KBM-7 (cell line): ENCODE measurements around the gene FAM180B.
"Not testable (repeated sequence)": the region's sequence is repeated elsewhere in the genome, so short reads cannot be mapped to it uniquely, and the experiment has no call there.

Experiments used
- DNase-seq: peaks from one replicate; pipeline ENCODE4 v3.0.0-alpha.2; 2015
- in situ Hi-C: fragments of 300-500 bp; cut with MboI; formaldehyde crosslinking; loops from 2 replicates; pipeline ENCODE4 v1.14.3; 2020; ENCODE audit warnings: low sequenced_read_pairs, low pct_unique_long_range_greater_than_20kb, mixed read lengths

FAM180B gene

GRCh38 chr11:47586098-47586855 is at the start of gene FAM180B:
FAM180B (plus strand) TSS chr11:47586678; CDS start chr11:47586769, 91 bp downstream.
- in situ Hi-C loops = no loop called here
- DNase-seq = no peak

- DNase-seq = no peak
- in situ Hi-C loops = no loop called here
These were observed 49.6 kb upstream of the FAM180B start for GRCh38 chr11:47536915-47537314.

GRCh38 chr11:47538741-47539565 is 47.5 kb upstream of the FAM180B start:
- in situ Hi-C loops = no loop called here
- no peak for DNase-seq

- in situ Hi-C loops = no loop called here
- no peak for DNase-seq
These were observed 46.8 kb upstream of the FAM180B start for GRCh38 chr11:47539681-47540039.

- DNase-seq = no peak
- in situ Hi-C loops = no loop called here
These were observed 45.4 kb upstream of the FAM180B start for GRCh38 chr11:47541070-47541469.

- DNase-seq = no peak
- in situ Hi-C loops = no loop called here
These were observed 41.2 kb upstream of the FAM180B start for GRCh38 chr11:47545298-47545697.

- DNase-seq, in situ Hi-C loops: not testable (repeated sequence)
These were observed 40.2 kb upstream of the FAM180B start for GRCh38 chr11:47546274-47546673.

GRCh38 chr11:47550288-47551047 is 36.0 kb upstream of the FAM180B start:
- no peak for DNase-seq
- in situ Hi-C loops = loop anchor here (10.0 kb wide), 1 partner anchor 64 kb away; no protein-coding TSS in a partner anchor

- peak; percentile 51 for DNase-seq
- in situ Hi-C loops = loop anchor here (10.0 kb wide), 1 partner anchor 64 kb away; no protein-coding TSS in a partner anchor
These were observed 35.4 kb upstream of the FAM180B start for GRCh38 chr11:47551086-47551485.

GRCh38 chr11:47552056-47552565 is 34.4 kb upstream of the FAM180B start:
- DNase-seq = peak; percentile 51
- in situ Hi-C loops = loop anchor here (10.0 kb wide), 1 partner anchor 63 kb away; no protein-coding TSS in a partner anchor

GRCh38 chr11:47552566-47553405 is 33.7 kb upstream of the FAM180B start, which contains the start of gene CELF1:
CELF1 (minus strand) TSS chr11:47553132; CDS start chr11:47499523, 53,609 bp downstream.
- in situ Hi-C loops = loop anchor here (10.0 kb wide), 1 partner anchor 62 kb away; no protein-coding TSS in a partner anchor

GRCh38 chr11:47553406-47553743 is 33.1 kb upstream of the FAM180B start:
- in situ Hi-C loops = loop anchor here (10.0 kb wide), 1 partner anchor 61 kb away; no protein-coding TSS in a partner anchor
- DNase-seq = no peak

More at GRCh38 chr11:47552566-47553405, 33.7 kb upstream of the FAM180B start, which contains the start of gene CELF1:
- peak; percentile 91 for DNase-seq

- in situ Hi-C loops = loop anchor here (10.0 kb wide), 1 partner anchor 58 kb away; no protein-coding TSS in a partner anchor
- not testable (repeated sequence) for DNase-seq
These were observed 29.5 kb upstream of the FAM180B start for GRCh38 chr11:47557004-47557403.

- no peak for DNase-seq
- in situ Hi-C loops = loop anchor here (10.0 kb wide), 1 partner anchor 56 kb away; no protein-coding TSS in a partner anchor
These were observed 27.8 kb upstream of the FAM180B start for GRCh38 chr11:47558695-47559094.

- in situ Hi-C loops = no loop called here
- no peak for DNase-seq
These were observed 26.1 kb upstream of the FAM180B start for GRCh38 chr11:47560426-47560825.

- in situ Hi-C loops, DNase-seq: not testable (repeated sequence)
These were observed 24.1 kb upstream of the FAM180B start for GRCh38 chr11:47562393-47562792.

- DNase-seq, in situ Hi-C loops: not testable (repeated sequence)
These were observed 22.1 kb upstream of the FAM180B start for GRCh38 chr11:47564366-47564765.

GRCh38 chr11:47564933-47565339 is 21.5 kb upstream of the FAM180B start:
- no peak for DNase-seq
- in situ Hi-C loops = no loop called here
